SH-SY5Y (cell line): ENCODE measurements around the gene PIK3C2G.

Source experiments
- GATA2 ChIP-seq: IDR thresholded peaks from 2 replicates; pipeline ENCODE4 v1.6.1; 2011; ENCODE audit warnings: mild to moderate bottlenecking, low read depth, low read length
- GATA3 ChIP-seq: IDR thresholded peaks from 2 replicates; pipeline ENCODE4 v1.6.1; 2011; ENCODE audit warnings: low read depth, mild to moderate bottlenecking, low read length, moderate library complexity

- no peak for TF ChIP-seq GATA3
- TF ChIP-seq GATA2: no peak
These were observed 221.3 kb downstream of the PIK3C2G start for GRCh38 chr12:18482601-18483120.
